Activated T-cell treated with anti-CD3 and anti-CD28 coated beads, Interleukin-2, amount 50 U/mL, for 72 hours (primary cell): ENCODE data around the gene KRT77. TPM values are rescaled to one million over a fixed set of nuclear protein-coding genes. Genes with fewer than 3 reads are reported as not detected.
"Not testable (repeated sequence)": the region's sequence is repeated elsewhere in the genome, so short reads cannot be mapped to it uniquely, and the experiment has no call there.

Experiments used
- ATAC-seq, 2 donors: fragments of 150-1000 bp; cut with Tn5 transposase; replicated peaks in 1 of 2; 2 replicates each; pipeline ENCODE4 v1.10.0; 2021; ENCODE audit warnings: moderate library complexity in 2 of 2, mild to moderate bottlenecking in 1 of 2
- DNase-seq, 2 donors: peaks; one replicate each; pipeline ENCODE4 v3.0.0; 2021 to 2022; ENCODE audit warnings: mixed read lengths in 1 of 2
- H3K27ac Mint-ChIP-seq: one replicate; pipeline ENCODE4 v1.8.0; 2022; ENCODE audit warnings: mild to moderate bottlenecking, moderate library complexity, mixed read lengths
- H3K27me3 Mint-ChIP-seq: one replicate; pipeline ENCODE4 v1.8.0; 2022; ENCODE audit warnings: low read depth, mixed read lengths
- H3K36me3 Mint-ChIP-seq, 2 donors: one replicate each; pipeline ENCODE4 v1.8.0; 2022; ENCODE audit warnings: mixed read lengths in 2 of 2, mild to moderate bottlenecking in 1 of 2; ENCODE audit not compliant: insufficient read depth in 2 of 2
- H3K4me1 Mint-ChIP-seq: one replicate; pipeline ENCODE4 v1.8.0; 2022; ENCODE audit warnings: low read depth, mixed read lengths
- H3K4me3 Mint-ChIP-seq, 2 donors: one replicate each; pipeline ENCODE4 v1.8.0; 2022; ENCODE audit warnings: mild to moderate bottlenecking in 2 of 2, mixed read lengths in 2 of 2, moderate library complexity in 2 of 2
- H3K9me3 Mint-ChIP-seq, 2 donors: one replicate each; pipeline ENCODE4 v1.8.0; 2022; ENCODE audit warnings: mixed read lengths in 2 of 2
- total RNA-seq, 2 donors: library from RNA; stranded (reverse); gene quantifications; one replicate each; pipeline ENCODE4 v1.2.3, GENCODE V29; 2022

The KRT77 gene
- total RNA-seq: not detected

GRCh38 chr12:52703424-52703823 lies at the start of gene KRT77:
Gene KRT77 (minus strand): TSS chr12:52703524. CDS start chr12:52703434, 90 bp downstream.
- Mint-ChIP-seq H3K4me3 (no peak within 1 kb of the TSS), H3K36me3 (no peaks in the 10 kb centered on the region), H3K27me3 (peaks cover 9% of the 10 kb centered on the region), H3K27ac (no peak within 1 kb of the TSS), H3K9me3 (no peaks in the 10 kb centered on the region), H3K4me1 (peaks cover 10% of the 10 kb centered on the region)
- ATAC-seq (no peak), DNase-seq (no peak)

GRCh38 chr12:52752516-52752915 lies 49.2 kb upstream of the KRT77 start:
- Mint-ChIP-seq H3K4me1 (peaks cover 21% of the 10 kb centered on the region), H3K27ac (no peak overlapping the region), H3K36me3 (no peaks in the 10 kb centered on the region), H3K27me3 (peaks cover 9% of the 10 kb centered on the region), H3K4me3 (no peak overlapping the region), H3K9me3 (no peaks in the 10 kb centered on the region)
- DNase-seq (no peak), ATAC-seq (no peak)

- Mint-ChIP-seq H3K36me3 (no peaks in the 10 kb centered on the region), H3K27me3 (peaks cover 9% of the 10 kb centered on the region), H3K27ac (no peak overlapping the region), H3K4me1 (peaks cover 21% of the 10 kb centered on the region), H3K9me3 (no peaks in the 10 kb centered on the region), H3K4me3 (no peak overlapping the region)
- ATAC-seq (no peak), DNase-seq (no peak)
Measured at GRCh38 chr12:52751795-52752194, 48.5 kb upstream of the KRT77 start.

- peak overlapping the region; percentile 32 for H3K27ac Mint-ChIP-seq
Measured at GRCh38 chr12:52750532-52750931, 47.2 kb upstream of the KRT77 start.

GRCh38 chr12:52749827-52750226 lies 46.5 kb upstream of the KRT77 start:
- Mint-ChIP-seq H3K36me3 (no peaks in the 10 kb centered on the region), H3K27me3 (peaks cover 9% of the 10 kb centered on the region), H3K27ac (no peak overlapping the region), H3K4me3 (no peak overlapping the region), H3K4me1 (peaks cover 21% of the 10 kb centered on the region), H3K9me3 (no peaks in the 10 kb centered on the region)
- DNase-seq (no peak), ATAC-seq (no peak)

More at GRCh38 chr12:52750532-52750931, 47.2 kb upstream of the KRT77 start:
- ATAC-seq, DNase-seq, H3K36me3 Mint-ChIP-seq, H3K27me3 Mint-ChIP-seq, H3K9me3 Mint-ChIP-seq, H3K4me3 Mint-ChIP-seq: not testable (repeated sequence)
- peaks cover 21% of the 10 kb centered on the region for H3K4me1 Mint-ChIP-seq

GRCh38 chr12:52748578-52748977 lies 45.3 kb upstream of the KRT77 start:
- H3K36me3 Mint-ChIP-seq: no peaks in the 10 kb centered on the region
- ATAC-seq (no peak), DNase-seq (no peak)
- no peaks in the 10 kb centered on the region for H3K9me3 Mint-ChIP-seq
- H3K4me1 Mint-ChIP-seq: peaks cover 21% of the 10 kb centered on the region
- H3K4me3 Mint-ChIP-seq: no peak overlapping the region
- peaks cover 9% of the 10 kb centered on the region for H3K27me3 Mint-ChIP-seq
- no peak overlapping the region for H3K27ac Mint-ChIP-seq

GRCh38 chr12:52745554-52745953 lies 42.2 kb upstream of the KRT77 start:
- H3K4me1 Mint-ChIP-seq: peaks cover 11% of the 10 kb centered on the region
- no peak overlapping the region for H3K4me3 Mint-ChIP-seq
- ATAC-seq (no peak), DNase-seq (no peak)
- no peaks in the 10 kb centered on the region for H3K36me3 Mint-ChIP-seq
- H3K27ac Mint-ChIP-seq: no peak overlapping the region
- H3K9me3 Mint-ChIP-seq: no peaks in the 10 kb centered on the region
- H3K27me3 Mint-ChIP-seq: no peaks in the 10 kb centered on the region

- ATAC-seq (no peak), DNase-seq (no peak)
- Mint-ChIP-seq H3K27ac (no peak overlapping the region), H3K9me3 (no peaks in the 10 kb centered on the region), H3K4me1 (peaks cover 7% of the 10 kb centered on the region), H3K36me3 (no peaks in the 10 kb centered on the region), H3K27me3 (no peaks in the 10 kb centered on the region), H3K4me3 (no peak overlapping the region)
Measured at GRCh38 chr12:52744493-52745156, 41.3 kb upstream of the KRT77 start.

GRCh38 chr12:52742822-52743457 lies 39.6 kb upstream of the KRT77 start:
- Mint-ChIP-seq H3K4me1 (no peaks in the 10 kb centered on the region), H3K4me3 (no peak overlapping the region), H3K36me3 (no peaks in the 10 kb centered on the region), H3K27me3 (no peaks in the 10 kb centered on the region), H3K27ac (no peak overlapping the region), H3K9me3 (no peaks in the 10 kb centered on the region)
- ATAC-seq (no peak), DNase-seq (no peak)

- Mint-ChIP-seq H3K4me1 (no peaks in the 10 kb centered on the region), H3K27ac (no peak overlapping the region), H3K27me3 (no peaks in the 10 kb centered on the region), H3K4me3 (no peak overlapping the region), H3K9me3 (no peaks in the 10 kb centered on the region), H3K36me3 (no peaks in the 10 kb centered on the region)
- ATAC-seq (no peak), DNase-seq (no peak)
Measured at GRCh38 chr12:52742196-52742580, 38.9 kb upstream of the KRT77 start.

- ATAC-seq (no peak), DNase-seq (peak; percentile 66 to 67)
- H3K9me3 Mint-ChIP-seq: no peaks in the 10 kb centered on the region
- no peaks in the 10 kb centered on the region for H3K36me3 Mint-ChIP-seq
- no peaks in the 10 kb centered on the region for H3K4me1 Mint-ChIP-seq
- H3K4me3 Mint-ChIP-seq: no peak overlapping the region
- H3K27me3 Mint-ChIP-seq: no peaks in the 10 kb centered on the region
- H3K27ac Mint-ChIP-seq: no peak overlapping the region
Measured at GRCh38 chr12:52741375-52742195, 38.3 kb upstream of the KRT77 start.

GRCh38 chr12:52740584-52740983 lies 37.3 kb upstream of the KRT77 start:
- no peak overlapping the region for H3K4me3 Mint-ChIP-seq
- no peak for ATAC-seq
- H3K36me3 Mint-ChIP-seq: no peaks in the 10 kb centered on the region
- no peaks in the 10 kb centered on the region for H3K9me3 Mint-ChIP-seq
- H3K27ac Mint-ChIP-seq: no peak overlapping the region
- H3K27me3 Mint-ChIP-seq: no peaks in the 10 kb centered on the region
- DNase-seq: no peak
- H3K4me1 Mint-ChIP-seq: no peaks in the 10 kb centered on the region

GRCh38 chr12:52739963-52740362 lies 36.6 kb upstream of the KRT77 start:
- no peaks in the 10 kb centered on the region for H3K9me3 Mint-ChIP-seq
- H3K27me3 Mint-ChIP-seq: no peaks in the 10 kb centered on the region
- ATAC-seq: no peak
- no peak overlapping the region for H3K27ac Mint-ChIP-seq
- no peak for DNase-seq
- no peak overlapping the region for H3K4me3 Mint-ChIP-seq
- no peaks in the 10 kb centered on the region for H3K4me1 Mint-ChIP-seq
- H3K36me3 Mint-ChIP-seq: no peaks in the 10 kb centered on the region
